ENCODE results near the gene PADI1.

GRCh38 chr1:17163371-17163770, 41.6 kb upstream of the PADI1 start:
- TF ChIP-seq PHF8 (conservative IDR thresholded peaks at IDR 0.05; ENCODE audit: low read depth, low read length): no peak
- TF ChIP-seq CTCF (IDR thresholded peaks at IDR 0.05; ENCODE audit: control extremely low read depth in 1 of 3, insufficient read depth in 1 of 3, low read depth in 1 of 3, low read length in 3 of 3): no peak
- TF ChIP-seq POLR2A (IDR thresholded peaks at IDR 0.05; ENCODE audit: control extremely low read depth in 1 of 2, low read depth in 2 of 2, low read length in 2 of 2): no peak
- no peak for TF ChIP-seq TEAD4 (IDR thresholded peaks at IDR 0.05; ENCODE audit: low read depth, low read length)
- no peak for TF ChIP-seq USF2 (IDR thresholded peaks at IDR 0.05; ENCODE audit: low read length)
- TF ChIP-seq EZH2 (IDR thresholded peaks at IDR 0.05; ENCODE audit: low read depth, low read length, severe bottlenecking): no peak
